ENCODE data around the gene PROSER1.

The PROSER1 gene

GRCh38 chr13:39047560-39047959 is 9.7 kb upstream of the PROSER1 start:
- FAIRE-seq = no peak
- TF ChIP-seq POLR2AphosphoS5 (IDR thresholded peaks at IDR 0.05; ENCODE audit: low read depth, low read length) = no peak
- TF ChIP-seq TAF1 (IDR thresholded peaks at IDR 0.05; ENCODE audit: borderline replicate concordance, low read depth, low read length) = no peak
- TF ChIP-seq POLR2A (IDR thresholded peaks at IDR 0.05; ENCODE audit: low read depth, low read length) = no peak
- no peak for DNase-seq (ENCODE audit: insufficient read length)

DNA sequence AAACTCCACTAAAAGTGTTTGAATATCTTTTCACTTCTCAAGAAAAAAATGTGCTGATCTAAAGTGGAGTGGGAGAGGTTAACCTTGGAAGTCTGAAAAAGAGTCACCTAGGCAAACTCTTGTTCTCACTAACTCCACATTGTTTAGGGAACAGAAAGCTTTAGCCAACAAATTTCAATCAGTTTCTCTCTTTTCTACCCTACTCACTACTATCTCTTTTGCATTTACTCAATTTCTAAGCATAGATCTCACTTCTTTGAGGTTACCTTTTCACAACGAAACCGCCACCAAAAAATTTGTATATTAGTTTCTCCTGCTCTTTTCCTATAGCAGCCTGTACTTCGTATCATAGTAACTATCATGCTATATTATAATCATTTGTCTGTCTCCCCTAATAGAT is 6.6 kb upstream of the PROSER1 start:
- DNase-seq (ENCODE audit: insufficient read length) = no peak
- no peak for TF ChIP-seq POLR2A (IDR thresholded peaks at IDR 0.05; ENCODE audit: low read depth, low read length)
- TF ChIP-seq POLR2AphosphoS5 (IDR thresholded peaks at IDR 0.05; ENCODE audit: low read depth, low read length) = no peak
- TF ChIP-seq TAF1 (IDR thresholded peaks at IDR 0.05; ENCODE audit: borderline replicate concordance, low read depth, low read length) = no peak
- FAIRE-seq = peak; percentile 58

DNA sequence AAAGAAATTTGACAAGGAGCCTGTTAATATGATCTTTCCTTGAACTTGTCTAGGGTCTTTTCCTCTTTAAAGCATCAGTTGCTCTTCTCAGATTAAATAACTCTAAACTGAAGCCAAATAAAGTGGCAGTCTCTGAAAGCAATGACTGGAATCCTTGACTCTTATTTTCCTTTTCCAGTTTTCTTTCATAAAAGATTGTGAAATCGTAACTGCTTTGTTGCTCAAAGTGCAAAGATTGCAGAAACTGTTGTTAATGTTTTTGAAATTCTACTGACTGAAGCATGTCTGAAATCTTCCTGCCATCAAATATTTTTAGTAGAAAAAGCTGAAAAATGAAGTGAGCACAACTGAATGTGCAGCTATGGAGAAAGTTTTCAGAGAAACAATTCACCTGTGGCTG is 2.3 kb upstream of the PROSER1 start:
- TF ChIP-seq TAF1 (IDR thresholded peaks at IDR 0.05; ENCODE audit: borderline replicate concordance, low read depth, low read length) (no peak), POLR2AphosphoS5 (IDR thresholded peaks at IDR 0.05; ENCODE audit: low read depth, low read length) (no peak), POLR2A (IDR thresholded peaks at IDR 0.05; ENCODE audit: low read depth, low read length) (no peak)
- no peak for DNase-seq (ENCODE audit: insufficient read length)
- no peak for FAIRE-seq

- DNase-seq (ENCODE audit: insufficient read length) (no peak), FAIRE-seq (no peak)
Observed at GRCh38 chr13:39039041-39039440, 1.2 kb upstream of the PROSER1 start.

GRCh38 chr13:39038569-39039030 is 711 bp upstream of the PROSER1 start:
- FAIRE-seq (no peak), DNase-seq (ENCODE audit: insufficient read length) (no peak)
- TF ChIP-seq POLR2AphosphoS5 (IDR thresholded peaks at IDR 0.05; ENCODE audit: low read depth, low read length) = no peak; the same call in 1 of the 2 replicates
- no peak for TF ChIP-seq POLR2A (IDR thresholded peaks at IDR 0.05; ENCODE audit: low read depth, low read length)
- no peak for TF ChIP-seq TAF1 (IDR thresholded peaks at IDR 0.05; ENCODE audit: borderline replicate concordance, low read depth, low read length)

More at GRCh38 chr13:39039041-39039440, 1.2 kb upstream of the PROSER1 start:
- no peak for TF ChIP-seq TAF1 (IDR thresholded peaks at IDR 0.05; ENCODE audit: borderline replicate concordance, low read depth, low read length)
- TF ChIP-seq POLR2A (IDR thresholded peaks at IDR 0.05; ENCODE audit: low read depth, low read length) = no peak
- TF ChIP-seq POLR2AphosphoS5 (IDR thresholded peaks at IDR 0.05; ENCODE audit: low read depth, low read length) = no peak

DNA sequence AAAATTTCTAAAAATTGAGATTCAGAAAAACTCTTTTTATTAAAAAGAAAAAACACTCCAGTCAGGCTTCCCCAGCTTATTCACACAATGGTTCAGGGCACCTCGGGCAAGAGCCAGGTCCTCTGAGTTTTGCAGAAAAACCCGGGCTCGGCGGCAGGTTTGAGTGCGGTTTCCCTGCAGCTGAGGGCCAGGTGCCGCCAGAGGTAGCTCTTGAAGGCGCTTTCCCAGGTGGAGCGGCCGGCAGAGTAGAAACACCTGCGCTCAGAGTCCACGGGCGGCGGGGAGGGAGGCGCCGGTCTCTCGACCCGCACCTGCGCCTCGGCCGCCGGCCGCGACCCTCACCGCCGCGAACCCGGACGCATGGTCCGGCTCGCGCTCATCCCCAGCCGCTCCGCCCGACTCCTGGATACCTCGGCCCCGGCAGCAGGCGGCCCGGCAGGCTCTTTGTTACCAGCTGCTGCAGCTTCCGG is 444 bp downstream of the PROSER1 start:
- DNase-seq (ENCODE audit: insufficient read length) = no peak
- TF ChIP-seq POLR2A (IDR thresholded peaks at IDR 0.05; ENCODE audit: low read depth, low read length) = no peak
- TF ChIP-seq POLR2AphosphoS5 (IDR thresholded peaks at IDR 0.05; ENCODE audit: low read depth, low read length) = no peak
- TF ChIP-seq TAF1 (IDR thresholded peaks at IDR 0.05; ENCODE audit: borderline replicate concordance, low read depth, low read length) = 0 out of 2 replicates have a peak, but pooled peaks have one; percentile 22
- no peak for FAIRE-seq

GRCh38 chr13:39036212-39036611 is 1.7 kb downstream of the PROSER1 start:
- FAIRE-seq (peak; percentile 76), DNase-seq (ENCODE audit: insufficient read length) (no peak)
- TF ChIP-seq TAF1 (IDR thresholded peaks at IDR 0.05; ENCODE audit: borderline replicate concordance, low read depth, low read length) (no peak), POLR2AphosphoS5 (IDR thresholded peaks at IDR 0.05; ENCODE audit: low read depth, low read length) (no peak), POLR2A (IDR thresholded peaks at IDR 0.05; ENCODE audit: low read depth, low read length) (no peak)

DNA sequence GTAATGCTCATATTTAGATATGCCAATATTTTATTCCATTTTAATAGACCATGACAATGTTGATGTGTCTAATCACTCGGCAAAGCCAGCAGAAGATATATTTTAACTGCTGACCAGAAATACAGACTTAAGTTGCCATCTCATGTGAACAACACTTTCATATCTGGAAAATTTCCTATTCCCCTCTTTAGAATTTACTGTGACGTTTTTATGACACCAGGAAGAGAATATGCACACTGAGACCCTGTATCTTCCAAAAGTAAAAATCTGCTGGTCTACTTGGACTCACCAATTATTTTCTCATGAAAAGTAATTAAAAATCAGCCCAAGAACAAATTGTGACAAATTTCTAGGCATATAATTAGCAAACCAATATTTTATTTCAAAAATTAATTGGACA is 2.1 kb downstream of the PROSER1 start:
- DNase-seq (ENCODE audit: insufficient read length) (no peak), FAIRE-seq (peak; percentile 54)
- TF ChIP-seq POLR2A (IDR thresholded peaks at IDR 0.05; ENCODE audit: low read depth, low read length) = no peak
- no peak for TF ChIP-seq TAF1 (IDR thresholded peaks at IDR 0.05; ENCODE audit: borderline replicate concordance, low read depth, low read length)
- TF ChIP-seq POLR2AphosphoS5 (IDR thresholded peaks at IDR 0.05; ENCODE audit: low read depth, low read length) = no peak

DNA sequence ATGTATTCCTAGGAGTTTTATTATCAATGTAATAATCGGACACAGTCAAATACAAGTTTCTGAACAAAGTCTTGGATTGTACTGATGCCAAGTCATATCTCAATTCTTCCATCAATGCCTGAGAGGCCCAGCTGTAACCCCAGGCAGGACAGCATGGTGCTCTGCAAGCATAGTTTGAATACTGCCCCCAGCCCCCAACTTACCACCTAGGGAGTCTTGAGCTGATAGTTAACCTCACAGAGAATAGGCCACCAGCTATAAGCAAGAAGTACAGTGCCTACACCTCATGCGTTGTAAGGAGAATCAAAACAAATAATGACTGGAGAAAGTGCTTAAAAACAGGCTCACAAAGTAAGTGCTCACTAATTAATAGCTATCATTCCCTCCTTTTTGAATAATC is 2.7 kb downstream of the PROSER1 start:
- FAIRE-seq (peak; percentile 36), DNase-seq (ENCODE audit: insufficient read length) (no peak)
- no peak for TF ChIP-seq TAF1 (IDR thresholded peaks at IDR 0.05; ENCODE audit: borderline replicate concordance, low read depth, low read length)
- TF ChIP-seq POLR2AphosphoS5 (IDR thresholded peaks at IDR 0.05; ENCODE audit: low read depth, low read length) = no peak
- TF ChIP-seq POLR2A (IDR thresholded peaks at IDR 0.05; ENCODE audit: low read depth, low read length) = no peak

GRCh38 chr13:39034085-39034484 is 3.8 kb downstream of the PROSER1 start:
- TF ChIP-seq TAF1 (IDR thresholded peaks at IDR 0.05; ENCODE audit: borderline replicate concordance, low read depth, low read length) = no peak
- TF ChIP-seq POLR2A (IDR thresholded peaks at IDR 0.05; ENCODE audit: low read depth, low read length) = no peak
- no peak for TF ChIP-seq POLR2AphosphoS5 (IDR thresholded peaks at IDR 0.05; ENCODE audit: low read depth, low read length)
- peak; percentile 48 for FAIRE-seq
- no peak for DNase-seq (ENCODE audit: insufficient read length)

- no peak for TF ChIP-seq TAF1 (IDR thresholded peaks at IDR 0.05; ENCODE audit: borderline replicate concordance, low read depth, low read length)
- TF ChIP-seq POLR2A (IDR thresholded peaks at IDR 0.05; ENCODE audit: low read depth, low read length) = no peak
- TF ChIP-seq POLR2AphosphoS5 (IDR thresholded peaks at IDR 0.05; ENCODE audit: low read depth, low read length) = no peak
- no peak for DNase-seq (ENCODE audit: insufficient read length)
- no peak for FAIRE-seq
Observed at GRCh38 chr13:39032150-39032549, 5.7 kb downstream of the PROSER1 start.

DNA sequence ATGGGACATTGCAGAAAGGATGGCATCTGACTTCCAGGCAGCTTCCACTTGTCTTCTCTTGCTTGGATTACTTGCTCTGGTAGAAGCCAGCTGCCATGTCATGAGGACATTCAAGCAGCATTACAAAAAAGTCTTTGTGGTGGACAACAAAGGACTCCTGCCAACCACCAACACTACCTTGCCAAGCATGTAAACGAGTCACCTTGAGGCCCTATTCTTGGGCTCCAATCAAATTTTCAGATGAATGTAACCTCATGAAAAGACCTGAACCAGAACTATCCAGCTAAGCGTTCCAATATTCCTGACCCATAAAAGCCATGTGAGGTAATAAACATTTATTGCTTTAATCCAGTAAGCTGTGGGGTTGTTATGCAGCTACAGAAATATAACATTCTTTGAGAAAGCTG is 12.5 kb downstream of the PROSER1 start:
- DNase-seq (ENCODE audit: insufficient read length) (no peak), FAIRE-seq (peak; percentile 38)
- TF ChIP-seq POLR2AphosphoS5 (IDR thresholded peaks at IDR 0.05; ENCODE audit: low read depth, low read length) = no peak
- TF ChIP-seq TAF1 (IDR thresholded peaks at IDR 0.05; ENCODE audit: borderline replicate concordance, low read depth, low read length) = no peak
- no peak for TF ChIP-seq POLR2A (IDR thresholded peaks at IDR 0.05; ENCODE audit: low read depth, low read length)
